Measurements from ENCODE around the gene PRTG.

Gene PRTG

GRCh38 chr15:55714064-55714463 lies 28.9 kb downstream of the PRTG start:
- H3K4me3 ChIP-seq (ENCODE audit: control insufficient read depth, low read depth, low read length): no peak overlapping the region
- DNase-seq (ENCODE audit: low read depth): no peak
- TF ChIP-seq CTCF (IDR thresholded peaks at IDR 0.05; ENCODE audit: control insufficient read depth, insufficient read depth, low read depth, low read length, missing control alignments): no peak

GRCh38 chr15:55712363-55712762 lies 30.6 kb downstream of the PRTG start:
- TF ChIP-seq CTCF (IDR thresholded peaks at IDR 0.05; ENCODE audit: control insufficient read depth, insufficient read depth, low read depth, low read length, missing control alignments): no peak
- H3K4me3 ChIP-seq (ENCODE audit: control insufficient read depth, low read depth, low read length): no peak overlapping the region
- no peak for DNase-seq (ENCODE audit: low read depth)

- TF ChIP-seq CTCF (IDR thresholded peaks at IDR 0.05; ENCODE audit: control insufficient read depth, insufficient read depth, low read depth, low read length, missing control alignments): no peak
- DNase-seq (ENCODE audit: low read depth): no peak
- H3K4me3 ChIP-seq (ENCODE audit: control insufficient read depth, low read depth, low read length): no peak overlapping the region
Observed at GRCh38 chr15:55710286-55710685, 32.7 kb downstream of the PRTG start.

GRCh38 chr15:55709458-55709857 lies 33.5 kb downstream of the PRTG start:
- TF ChIP-seq CTCF (IDR thresholded peaks at IDR 0.05; ENCODE audit: control insufficient read depth, insufficient read depth, low read depth, low read length, missing control alignments): no peak
- DNase-seq (ENCODE audit: low read depth): no peak
- no peak overlapping the region for H3K4me3 ChIP-seq (ENCODE audit: control insufficient read depth, low read depth, low read length)

GRCh38 chr15:55708720-55709119 lies 34.2 kb downstream of the PRTG start:
- TF ChIP-seq CTCF (IDR thresholded peaks at IDR 0.05; ENCODE audit: control insufficient read depth, insufficient read depth, low read depth, low read length, missing control alignments): no peak
- DNase-seq (ENCODE audit: low read depth): no peak
- no peak overlapping the region for H3K4me3 ChIP-seq (ENCODE audit: control insufficient read depth, low read depth, low read length)

GRCh38 chr15:55707951-55708350 lies 35.0 kb downstream of the PRTG start:
- DNase-seq (ENCODE audit: low read depth): no peak
- H3K4me3 ChIP-seq (ENCODE audit: control insufficient read depth, low read depth, low read length): no peak overlapping the region
- TF ChIP-seq CTCF (IDR thresholded peaks at IDR 0.05; ENCODE audit: control insufficient read depth, insufficient read depth, low read depth, low read length, missing control alignments): no peak

GRCh38 chr15:55707518-55707917 lies 35.4 kb downstream of the PRTG start:
- TF ChIP-seq CTCF (IDR thresholded peaks at IDR 0.05; ENCODE audit: control insufficient read depth, insufficient read depth, low read depth, low read length, missing control alignments): no peak
- H3K4me3 ChIP-seq (ENCODE audit: control insufficient read depth, low read depth, low read length): no peak overlapping the region
- DNase-seq (ENCODE audit: low read depth): no peak

All from AG09309 (cell line).